ENCODE data around the gene REEP3. TPM values are rescaled to one million over a fixed set of nuclear protein-coding genes. Genes with fewer than 3 reads are reported as not detected.

Gene REEP3
- total RNA-seq, 6 donors from 2014 or later = 23.6 to 63.9 (median 41.8) TPM

DNA sequence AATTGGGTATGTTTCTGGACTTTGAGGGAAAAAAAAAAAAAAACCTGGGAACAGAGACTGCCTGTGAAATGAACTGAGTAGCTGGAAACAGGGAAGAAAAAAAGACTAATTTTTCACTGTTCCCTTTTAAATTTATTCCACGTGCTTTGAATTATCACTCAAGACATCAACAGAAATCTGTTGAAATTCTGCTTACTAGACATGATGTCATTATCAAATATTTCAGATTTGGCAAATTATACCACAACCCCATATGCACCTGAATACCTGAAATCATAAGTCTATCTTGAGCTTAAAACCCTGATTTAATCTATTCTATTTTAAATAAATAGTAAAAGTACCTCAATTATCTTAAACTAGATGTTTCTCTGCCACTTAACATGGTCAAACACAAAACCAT, 5.0 kb upstream of the REEP3 start:
- 78 to 85% methylated on average over 1 of the region's 1 CpG for WGBS, 2 donors
- H3K9me3 ChIP-seq = peaks cover 0 to 3% (median 0%) of the 10 kb centered on the region in 4 donors
- no peak overlapping the region for H3K4me3 ChIP-seq
- H3K36me3 ChIP-seq = no peaks in the 10 kb centered on the region
- TF ChIP-seq EP300 (IDR thresholded peaks at IDR 0.05) (no peak), POLR2A (IDR thresholded peaks at IDR 0.05) (no peak), POLR2AphosphoS5 (IDR thresholded peaks at IDR 0.05) (no peak)
- TF ChIP-seq, protein P1, sequence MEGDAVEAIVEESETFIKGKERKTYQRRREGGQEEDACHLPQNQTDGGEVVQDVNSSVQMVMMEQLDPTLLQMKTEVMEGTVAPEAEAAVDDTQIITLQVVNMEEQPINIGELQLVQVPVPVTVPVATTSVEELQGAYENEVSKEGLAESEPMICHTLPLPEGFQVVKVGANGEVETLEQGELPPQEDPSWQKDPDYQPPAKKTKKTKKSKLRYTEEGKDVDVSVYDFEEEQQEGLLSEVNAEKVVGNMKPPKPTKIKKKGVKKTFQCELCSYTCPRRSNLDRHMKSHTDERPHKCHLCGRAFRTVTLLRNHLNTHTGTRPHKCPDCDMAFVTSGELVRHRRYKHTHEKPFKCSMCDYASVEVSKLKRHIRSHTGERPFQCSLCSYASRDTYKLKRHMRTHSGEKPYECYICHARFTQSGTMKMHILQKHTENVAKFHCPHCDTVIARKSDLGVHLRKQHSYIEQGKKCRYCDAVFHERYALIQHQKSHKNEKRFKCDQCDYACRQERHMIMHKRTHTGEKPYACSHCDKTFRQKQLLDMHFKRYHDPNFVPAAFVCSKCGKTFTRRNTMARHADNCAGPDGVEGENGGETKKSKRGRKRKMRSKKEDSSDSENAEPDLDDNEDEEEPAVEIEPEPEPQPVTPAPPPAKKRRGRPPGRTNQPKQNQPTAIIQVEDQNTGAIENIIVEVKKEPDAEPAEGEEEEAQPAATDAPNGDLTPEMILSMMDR (IDR thresholded peaks at IDR 0.05) = no peak
- H3K27me3 ChIP-seq = no peaks in the 10 kb centered on the region
- H3K4me1 ChIP-seq = peaks cover 27 to 63% (median 37%) of the 10 kb centered on the region in 4 donors
- ATAC-seq (ENCODE audit: low FRiP score in 2 of 2) (no peak), DNase-seq (no peak)
- H3K27ac ChIP-seq = peak overlapping the region in 2 of 4 donors; percentile 73 to 80

DNA sequence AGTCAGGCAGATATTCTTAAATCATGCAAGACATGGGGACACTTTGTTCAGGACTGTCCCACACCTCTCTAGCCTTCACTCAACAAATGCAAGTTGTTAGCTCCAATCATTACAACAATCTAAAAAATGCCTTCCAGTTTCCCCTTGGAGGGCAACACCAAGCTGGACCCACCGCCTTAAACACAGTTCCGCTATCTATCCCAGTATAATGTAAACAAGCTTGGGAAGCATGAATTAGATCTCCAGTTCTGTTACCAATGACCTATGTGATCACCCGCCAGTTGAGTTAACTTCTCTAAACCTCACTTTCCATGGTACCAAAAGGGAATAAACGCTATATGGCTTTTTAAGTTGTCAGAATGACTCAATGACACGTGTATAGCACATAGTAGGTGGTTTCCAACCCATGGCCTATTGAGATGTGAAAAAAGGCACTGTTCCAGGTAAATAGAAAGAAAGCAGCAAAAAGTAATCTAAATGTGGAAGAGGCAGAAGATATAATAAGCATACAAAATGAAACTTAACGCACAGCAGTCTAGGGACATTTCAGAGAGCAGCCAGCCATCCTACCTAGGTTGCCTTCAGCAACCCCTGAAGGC, 2.4 kb upstream of the REEP3 start:
- no peak for ATAC-seq (ENCODE audit: low FRiP score in 2 of 2)
- H3K4me1 ChIP-seq = peaks cover 43 to 78% (median 48%) of the 10 kb centered on the region in 4 donors
- no peak for TF ChIP-seq POLR2A (IDR thresholded peaks at IDR 0.05)
- TF ChIP-seq EP300 (IDR thresholded peaks at IDR 0.05) = no peak

DNA sequence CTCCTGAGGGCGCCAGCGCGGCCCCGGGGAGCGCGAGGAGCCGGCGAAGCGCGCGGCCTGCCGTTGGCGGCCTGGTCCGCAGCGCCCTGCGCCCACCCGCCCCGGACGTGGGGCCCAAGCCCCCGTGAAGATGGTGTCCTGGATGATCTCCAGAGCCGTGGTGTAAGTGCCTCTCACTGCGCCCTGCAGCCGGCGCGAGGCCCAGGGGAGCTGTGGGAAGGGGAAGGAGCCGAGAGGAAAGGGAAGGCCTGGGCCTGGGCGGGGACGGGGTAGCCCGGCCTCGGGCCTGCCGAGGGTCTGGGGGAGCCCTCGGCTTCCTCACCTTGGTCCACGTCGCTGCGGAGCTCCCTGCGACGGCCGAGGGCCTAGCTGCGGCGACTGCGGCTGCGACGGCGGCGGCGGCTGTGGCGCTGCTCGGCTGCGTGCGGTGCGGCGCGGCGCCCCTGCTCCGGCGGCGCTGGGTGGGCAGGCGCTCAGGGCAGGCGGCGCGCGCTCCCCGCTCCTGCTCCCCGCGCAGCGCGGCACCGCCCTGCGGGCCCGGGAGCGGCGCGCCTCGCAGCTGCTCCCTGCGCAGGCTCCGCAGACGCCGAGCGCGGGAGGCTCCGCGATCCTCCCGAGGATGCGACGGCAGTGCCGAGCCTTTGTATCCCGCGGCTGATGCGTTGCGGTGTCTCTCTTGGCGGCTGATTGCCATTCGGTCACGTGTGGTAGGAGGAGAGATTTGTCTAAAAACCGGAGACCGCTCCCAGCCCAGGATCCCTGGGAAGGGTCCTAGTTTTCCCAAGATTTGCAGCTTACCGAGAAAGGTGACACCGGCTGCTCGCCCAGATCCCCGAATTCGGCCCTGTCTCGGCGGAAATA, 445 bp downstream of the REEP3 start:
- peak overlapping the region; percentile 99 to 100 (median 99) for H3K27ac ChIP-seq
- peaks cover 29 to 57% (median 37%) of the 10 kb centered on the region in 4 donors for H3K4me1 ChIP-seq
- no peaks in the 10 kb centered on the region for H3K27me3 ChIP-seq
- H3K36me3 ChIP-seq = no peaks in the 10 kb centered on the region
- peak; percentile 56 to 94 for DNase-seq
- 1 to 3% methylated on average over 8 to 71 of the region's 102 CpGs for WGBS, 2 donors
- ATAC-seq (ENCODE audit: low FRiP score in 2 of 2) = peak; percentile 84 to 93
- H3K4me3 ChIP-seq = peak overlapping the region; percentile 78 to 91 (median 88)
- peaks cover 0 to 3% (median 0%) of the 10 kb centered on the region in 4 donors for H3K9me3 ChIP-seq
- TF ChIP-seq EP300 (IDR thresholded peaks at IDR 0.05) (no peak), POLR2AphosphoS5 (IDR thresholded peaks at IDR 0.05) (peak; percentile 42 to 49), POLR2A (IDR thresholded peaks at IDR 0.05) (peak in 2 of 4 donors; percentile 73 to 80)
- TF ChIP-seq, protein P1 (IDR thresholded peaks at IDR 0.05) = no peak

More for the DNA sequence above, 2.4 kb upstream of the REEP3 start:
- no peaks in the 10 kb centered on the region for H3K27me3 ChIP-seq
- H3K27ac ChIP-seq = no peak overlapping the region
- H3K36me3 ChIP-seq = no peaks in the 10 kb centered on the region
- H3K4me3 ChIP-seq = no peak overlapping the region
- DNase-seq = no peak
- peaks cover 0 to 3% (median 0%) of the 10 kb centered on the region in 4 donors for H3K9me3 ChIP-seq
- WGBS, 2 donors = 95 to 97% methylated on average over 6 of the region's 6 CpGs

GRCh38 chr10:63522277-63522687, 1.1 kb downstream of the REEP3 start:
- no peak for TF ChIP-seq POLR2AphosphoS5 (IDR thresholded peaks at IDR 0.05)
- TF ChIP-seq POLR2A (IDR thresholded peaks at IDR 0.05) = no peak
- TF ChIP-seq EP300 (IDR thresholded peaks at IDR 0.05) = no peak
- TF ChIP-seq, protein P1 (IDR thresholded peaks at IDR 0.05) = no peak
- 3 to 4% methylated on average over 3 of the region's 3 CpGs for WGBS, 2 donors
- Histone ChIP-seq H3K36me3 (no peaks in the 10 kb centered on the region), H3K27me3 (no peaks in the 10 kb centered on the region), H3K4me1 (peaks cover 25 to 51% (median 34%) of the 10 kb centered on the region in 4 donors), H3K9me3 (peaks cover 0 to 3% (median 0%) of the 10 kb centered on the region in 4 donors), H3K4me3 (peak overlapping the region; percentile 17 to 91 (median 82)), H3K27ac (peak overlapping the region; percentile 99 to 100 (median 99))
- ATAC-seq (ENCODE audit: low FRiP score in 2 of 2) = no peak
- no peak for DNase-seq

DNA sequence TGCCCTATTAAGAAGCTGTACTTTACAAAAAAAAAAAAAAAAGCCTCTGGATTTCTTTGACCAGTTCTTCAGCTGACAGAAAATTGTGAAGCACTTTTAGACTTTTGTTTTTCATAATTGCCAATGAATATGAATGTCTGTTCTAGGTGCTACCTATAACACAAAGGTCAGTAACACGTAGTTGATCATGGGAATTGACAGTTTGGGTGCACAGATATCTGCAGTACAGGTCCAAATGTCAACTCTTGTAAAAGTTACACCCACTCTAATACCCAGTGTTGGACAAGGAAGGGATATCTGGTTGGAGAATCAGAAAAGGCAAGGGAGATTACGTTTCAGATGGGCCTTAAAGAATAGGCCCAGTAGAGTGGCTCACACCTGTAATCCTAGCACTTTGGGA, 1.8 kb downstream of the REEP3 start:
- Histone ChIP-seq H3K27ac (peak overlapping the region in 3 of 4 donors; percentile 99 to 100 (median 99)), H3K4me1 (peaks cover 25 to 45% (median 27%) of the 10 kb centered on the region in 4 donors), H3K27me3 (no peaks in the 10 kb centered on the region), H3K36me3 (no peaks in the 10 kb centered on the region), H3K9me3 (peaks cover 0 to 3% (median 0%) of the 10 kb centered on the region in 4 donors), H3K4me3 (peak overlapping the region in 1 of 4 donors; percentile 91)
- WGBS, 2 donors = 70 to 76% methylated on average over 2 of the region's 2 CpGs
- DNase-seq (no peak), ATAC-seq (ENCODE audit: low FRiP score in 2 of 2) (no peak)
- no peak for TF ChIP-seq POLR2A (IDR thresholded peaks at IDR 0.05)
- TF ChIP-seq EP300 (IDR thresholded peaks at IDR 0.05) = no peak
- TF ChIP-seq, protein P1 (IDR thresholded peaks at IDR 0.05) = no peak
- TF ChIP-seq POLR2AphosphoS5 (IDR thresholded peaks at IDR 0.05) = no peak
